Urothelium cell line (cell line): Measurements from ENCODE around the gene CEP112.
"Not testable (repeated sequence)": the region's sequence is repeated elsewhere in the genome, so short reads cannot be mapped to it uniquely, and the experiment has no call there.

ENCODE experiments used
- DNase-seq: peaks from one replicate; pipeline ENCODE4 v3.0.0; 2011; ENCODE audit warnings: low spot score, mixed read lengths
- FAIRE-seq: peaks from 2 replicates; lab custom pipeline; 2011; peaks lifted over from hg19 to GRCh38; lab: Jason Lieb, UNC

Gene CEP112

DNA sequence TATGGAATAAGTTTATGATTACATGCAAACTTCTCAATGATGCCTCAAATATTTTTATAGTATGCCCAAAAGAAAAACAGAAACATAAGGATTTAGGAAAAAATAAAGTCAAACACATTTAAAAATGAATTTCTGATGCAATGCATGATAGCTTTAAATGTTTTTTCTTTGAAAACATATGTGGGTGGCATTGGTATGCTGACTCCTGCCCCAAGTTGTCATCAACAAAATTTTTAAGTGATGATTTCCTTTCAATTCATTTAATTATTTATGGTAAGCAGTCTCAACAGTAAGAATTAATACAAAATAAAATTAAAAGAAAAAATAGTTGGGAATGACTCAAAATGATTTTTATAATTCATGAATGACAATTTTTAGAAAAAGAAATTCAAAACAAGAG, 104.9 kb downstream of the CEP112 start:
- no peak for FAIRE-seq
- DNase-seq = no peak

GRCh38 chr17:66085221-66085620, 106.7 kb downstream of the CEP112 start:
- FAIRE-seq (no peak), DNase-seq (no peak)

DNA sequence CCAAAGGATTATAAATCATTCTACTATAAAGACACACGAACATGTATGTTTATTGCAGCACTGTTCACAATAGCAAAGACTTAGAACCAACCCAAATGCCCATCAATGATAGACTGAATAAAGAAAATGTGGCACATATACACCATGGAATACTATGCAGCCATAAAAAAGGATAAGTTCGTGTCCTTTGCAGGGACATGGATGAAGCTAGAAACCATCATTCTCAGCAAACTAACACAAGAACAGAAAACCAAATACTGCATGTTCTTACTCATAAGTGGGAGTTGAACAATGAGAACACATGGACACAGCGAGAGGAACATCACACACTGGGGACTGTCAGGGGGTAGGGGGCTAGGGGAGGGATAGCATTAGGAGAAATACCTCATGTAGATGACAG, 111.3 kb downstream of the CEP112 start:
- not testable (repeated sequence) for DNase-seq, FAIRE-seq

DNA sequence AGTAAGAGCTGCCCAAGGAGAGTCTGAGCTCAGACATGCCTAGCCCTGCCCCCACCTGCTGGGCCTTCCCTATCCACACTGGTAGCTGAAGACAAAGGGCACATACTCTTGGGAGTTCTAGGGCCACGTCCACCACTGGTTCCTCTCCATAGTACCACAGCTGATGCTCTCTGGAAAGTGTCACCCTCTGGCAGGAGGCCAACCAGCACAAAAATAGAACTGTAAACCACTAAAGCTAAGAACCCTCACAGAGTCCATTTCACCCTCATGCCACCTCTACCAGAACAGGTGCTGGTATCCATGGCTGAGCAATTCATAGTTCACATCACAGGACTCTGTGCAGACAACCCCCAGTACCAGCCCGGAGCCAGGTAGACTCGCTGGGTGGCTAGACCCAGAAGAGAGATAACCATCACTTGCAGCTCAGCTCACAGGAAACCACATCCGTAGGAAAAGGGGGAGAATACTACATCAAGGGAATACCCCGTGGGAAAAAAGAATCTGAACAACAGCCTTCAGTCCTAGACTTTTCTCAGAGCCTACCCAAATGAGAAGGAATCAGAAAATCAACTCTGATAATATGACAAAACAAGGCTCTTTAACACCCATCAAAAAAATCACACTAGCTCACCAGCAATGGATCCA, 115.3 kb downstream of the CEP112 start:
- DNase-seq (no peak), FAIRE-seq (no peak)

DNA sequence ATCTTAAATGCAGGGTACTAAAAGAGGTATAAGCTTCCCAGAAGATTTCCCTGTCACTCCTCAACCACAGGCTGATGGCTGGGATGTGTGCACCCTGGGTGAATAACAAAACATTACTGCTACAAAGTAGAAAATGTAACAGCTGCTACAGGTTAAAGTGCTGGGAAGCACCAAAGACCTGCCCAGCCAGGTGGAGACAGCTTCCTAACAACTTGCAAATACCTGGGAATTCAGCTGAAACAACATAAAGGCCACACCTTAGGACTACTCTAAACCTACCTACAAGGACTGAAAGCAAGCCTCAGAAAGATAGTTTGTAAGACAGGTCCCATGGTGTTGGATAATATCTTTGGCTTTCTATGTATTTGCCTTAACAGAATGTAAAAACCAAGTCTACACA, 118.5 kb downstream of the CEP112 start:
- FAIRE-seq = no peak
- DNase-seq = no peak

DNA sequence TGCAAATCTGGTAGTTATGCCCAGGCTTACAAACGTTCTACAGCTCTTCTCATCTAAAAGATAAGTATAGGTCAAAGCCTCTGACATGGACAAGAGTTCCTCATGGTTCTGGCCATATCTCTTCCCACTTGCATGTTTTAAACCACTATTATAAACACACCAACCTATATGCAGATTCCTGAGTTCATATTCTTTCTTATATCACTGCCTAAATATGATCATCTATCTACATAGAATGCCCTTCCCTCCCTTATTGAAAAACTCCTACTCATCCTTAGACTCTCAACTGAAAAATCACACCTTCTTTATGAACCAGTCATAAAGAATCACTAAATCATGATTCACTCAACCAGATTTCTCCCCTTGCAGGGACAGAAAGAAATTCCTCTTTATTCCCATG, 128.2 kb downstream of the CEP112 start:
- no peak for FAIRE-seq
- no peak for DNase-seq

DNA sequence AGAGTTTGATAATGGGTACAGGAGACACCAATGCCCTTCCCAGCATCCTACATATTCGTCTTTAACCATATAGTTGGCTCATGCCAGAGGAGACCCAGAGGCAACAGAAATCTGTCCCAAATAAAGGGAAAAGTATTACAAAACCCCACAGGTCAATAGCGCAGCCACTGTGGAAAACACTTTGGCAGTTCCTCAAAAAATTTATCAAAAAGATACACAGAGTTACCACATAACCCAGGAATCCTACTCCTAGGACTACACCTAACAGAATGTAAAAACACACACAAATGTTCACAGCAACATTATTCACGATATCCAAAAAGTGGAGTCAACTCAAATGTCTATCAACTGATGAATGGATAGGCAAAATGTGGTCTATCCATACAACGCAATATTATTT, 135.8 kb downstream of the CEP112 start:
- DNase-seq = no peak
- no peak for FAIRE-seq

GRCh38 chr17:66054242-66054641, 137.7 kb downstream of the CEP112 start:
- DNase-seq = no peak
- no peak for FAIRE-seq

DNA sequence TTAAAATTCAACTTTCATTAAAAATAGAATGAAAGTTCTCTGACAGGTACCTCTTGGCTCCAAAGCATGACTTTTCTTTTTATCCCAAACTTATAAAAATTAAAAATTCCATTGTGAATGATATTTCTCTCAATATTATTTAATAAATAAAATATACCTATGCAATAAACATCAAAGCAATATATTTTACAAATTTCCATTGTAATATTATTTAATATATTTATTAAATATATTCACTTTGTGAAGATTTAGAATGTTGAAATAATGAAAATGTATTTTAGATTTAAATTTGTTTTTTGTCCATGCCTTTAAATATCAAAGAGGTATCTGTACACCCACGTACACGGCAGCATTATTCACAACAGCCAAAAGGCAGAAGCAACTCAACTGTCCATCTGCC, 147.8 kb downstream of the CEP112 start:
- DNase-seq (no peak), FAIRE-seq (no peak)

- FAIRE-seq (no peak), DNase-seq (no peak)
These were observed 148.5 kb downstream of the CEP112 start for GRCh38 chr17:66043419-66043818.

DNA sequence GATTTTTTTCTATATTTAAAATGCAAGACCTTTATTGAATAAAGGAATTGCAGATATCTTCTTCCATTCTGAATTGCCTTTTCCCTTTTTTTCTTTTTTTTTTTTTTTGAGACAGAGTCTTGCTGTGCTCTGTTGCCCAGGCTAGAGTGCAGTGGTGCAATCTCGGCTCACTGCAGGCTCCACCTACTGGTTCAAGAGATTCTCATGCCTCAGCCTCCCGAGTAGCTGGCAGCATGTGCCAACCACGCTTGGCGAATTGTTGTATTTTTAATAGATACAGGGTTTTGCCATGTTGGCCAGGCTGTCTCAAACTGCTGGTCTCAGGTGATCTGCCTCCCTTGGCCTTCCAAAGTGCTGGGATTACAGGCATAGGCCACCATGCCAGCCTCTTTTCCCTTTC, 151.5 kb downstream of the CEP112 start:
- FAIRE-seq (no peak), DNase-seq (no peak)

GRCh38 chr17:66038125-66038524, 153.8 kb downstream of the CEP112 start:
- FAIRE-seq (no peak), DNase-seq (no peak)

DNA sequence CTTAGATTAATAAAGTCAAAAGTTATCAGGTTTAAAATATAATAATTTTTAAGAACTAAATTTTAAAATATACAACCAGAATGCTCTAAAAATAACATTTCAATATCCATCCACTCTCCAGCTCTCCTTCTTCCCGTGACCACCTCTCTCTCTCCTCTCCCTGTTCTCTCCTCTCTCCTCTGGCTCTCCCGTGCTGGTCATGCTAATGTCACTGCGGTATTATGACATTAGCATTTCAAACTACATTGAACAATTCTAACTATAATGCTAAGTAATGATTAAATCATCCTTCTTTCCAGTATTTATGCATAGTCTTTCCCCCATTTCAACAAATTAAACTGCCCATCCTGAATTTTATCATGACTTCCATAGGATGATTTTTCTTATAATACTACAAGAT, 154.7 kb downstream of the CEP112 start:
- DNase-seq (no peak), FAIRE-seq (no peak)

DNA sequence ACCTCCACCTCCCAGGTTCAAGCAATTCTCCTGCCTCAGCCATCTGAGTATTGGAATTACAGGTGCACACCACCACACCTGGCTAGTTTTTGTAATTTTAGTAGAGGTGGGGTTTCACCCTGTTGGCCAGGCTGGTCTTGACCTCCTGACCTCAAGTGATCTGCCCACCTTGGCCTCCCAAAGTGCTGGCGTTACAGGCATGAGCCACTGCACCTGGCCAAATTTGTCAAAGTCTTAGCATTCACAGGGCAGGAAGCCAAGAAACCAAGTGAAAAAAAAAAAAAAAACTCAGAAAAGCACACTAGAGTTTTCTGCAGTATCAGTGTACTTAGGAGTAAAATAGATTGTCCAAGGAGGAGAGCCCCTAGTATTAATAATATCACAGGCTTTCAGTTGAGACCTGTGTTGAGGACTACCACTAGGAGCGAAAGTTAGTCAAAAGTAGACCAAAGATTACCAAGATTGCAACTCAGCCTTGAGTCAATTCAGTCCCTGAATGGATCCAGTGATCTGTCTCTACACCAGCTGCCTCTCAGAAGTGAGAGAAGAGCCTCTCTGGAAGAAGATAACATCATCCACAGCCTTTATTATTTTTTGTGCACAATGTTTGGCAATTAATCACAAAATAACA, 159.7 kb downstream of the CEP112 start:
- DNase-seq = no peak
- no peak for FAIRE-seq

GRCh38 chr17:66025551-66025950, 166.4 kb downstream of the CEP112 start:
- FAIRE-seq = no peak
- no peak for DNase-seq

GRCh38 chr17:66021757-66022156, 170.2 kb downstream of the CEP112 start:
- FAIRE-seq (peak; percentile 42), DNase-seq (no peak)

DNA sequence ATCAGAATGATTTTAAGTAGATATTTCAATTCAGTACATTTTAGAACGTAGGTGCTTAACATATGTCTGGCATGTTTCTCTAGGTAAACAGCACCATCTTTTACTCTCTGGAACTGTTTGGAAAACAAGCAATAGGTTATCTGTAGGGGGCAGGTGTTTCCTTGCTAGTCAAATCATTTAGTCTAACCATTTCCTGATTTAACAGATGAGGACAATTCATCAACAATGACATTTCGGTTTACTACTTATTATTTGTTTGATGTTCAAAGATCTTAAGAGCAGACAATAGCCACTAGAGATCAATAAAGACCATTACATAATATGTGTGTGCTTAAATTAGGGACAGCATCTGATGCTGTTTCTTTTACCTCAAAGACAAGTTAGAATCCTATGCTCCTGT, 173.1 kb downstream of the CEP112 start:
- DNase-seq = no peak

GRCh38 chr17:66016231-66016630, 175.7 kb downstream of the CEP112 start:
- FAIRE-seq (peak; percentile 50), DNase-seq (no peak)

More for the DNA sequence above, 173.1 kb downstream of the CEP112 start:
- peak; percentile 72 for FAIRE-seq

DNA sequence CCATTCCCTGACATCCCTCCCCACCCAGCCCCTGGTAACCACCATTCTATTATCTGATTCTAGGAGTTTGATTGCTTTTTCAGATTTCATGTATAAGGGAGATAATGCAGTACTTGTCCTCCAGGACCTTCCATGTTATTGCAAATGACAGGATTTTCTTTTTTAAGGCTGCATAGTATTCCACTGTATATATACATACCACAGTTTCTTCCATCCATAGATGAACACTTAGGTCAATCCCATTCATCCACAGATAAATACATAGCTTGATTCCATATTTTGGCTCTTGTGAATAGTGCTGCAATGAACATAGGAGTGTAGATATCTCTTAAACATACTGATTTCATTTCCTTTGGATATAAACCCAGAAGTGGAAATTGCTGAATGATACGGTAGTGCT, 183.3 kb downstream of the CEP112 start:
- FAIRE-seq (no peak), DNase-seq (no peak)

DNA sequence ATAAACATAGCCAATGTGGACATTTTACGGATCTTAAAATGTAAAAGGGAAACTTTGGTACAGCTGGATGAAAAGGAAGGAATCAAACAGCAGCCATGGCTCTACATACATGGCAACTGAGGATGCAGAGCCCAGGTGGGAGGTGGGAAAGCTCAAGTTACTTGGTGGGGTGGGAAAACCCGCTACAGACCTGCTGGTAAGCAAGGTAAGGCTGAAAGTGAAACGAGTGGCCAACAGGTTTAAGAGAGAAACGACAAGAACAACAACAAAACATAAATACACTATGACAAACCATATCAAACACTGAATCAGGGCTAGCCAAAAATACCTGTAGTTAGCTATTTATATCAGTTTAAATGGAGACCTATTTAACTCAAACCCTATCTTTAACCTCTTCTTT, 185.3 kb downstream of the CEP112 start:
- FAIRE-seq (no peak), DNase-seq (no peak)

DNA sequence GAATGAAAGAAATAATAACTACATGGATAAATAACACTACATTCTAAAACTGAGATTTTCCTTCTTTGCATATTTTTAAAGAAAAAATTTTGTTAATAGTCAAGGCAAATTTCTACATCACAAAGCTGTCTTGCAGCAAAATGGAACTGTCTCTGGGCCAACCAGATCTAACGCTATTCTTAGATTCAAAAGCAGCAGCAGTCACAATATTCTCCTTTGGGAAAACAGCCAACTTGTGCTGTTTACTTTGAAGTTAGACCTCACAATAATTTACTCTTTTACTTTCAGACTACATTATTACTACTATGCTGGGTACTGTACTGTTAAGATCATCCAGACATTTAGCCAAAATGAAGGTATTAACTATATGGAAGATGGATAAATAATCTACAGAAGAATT, 189.1 kb downstream of the CEP112 start:
- FAIRE-seq (peak; percentile 53), DNase-seq (no peak)

DNA sequence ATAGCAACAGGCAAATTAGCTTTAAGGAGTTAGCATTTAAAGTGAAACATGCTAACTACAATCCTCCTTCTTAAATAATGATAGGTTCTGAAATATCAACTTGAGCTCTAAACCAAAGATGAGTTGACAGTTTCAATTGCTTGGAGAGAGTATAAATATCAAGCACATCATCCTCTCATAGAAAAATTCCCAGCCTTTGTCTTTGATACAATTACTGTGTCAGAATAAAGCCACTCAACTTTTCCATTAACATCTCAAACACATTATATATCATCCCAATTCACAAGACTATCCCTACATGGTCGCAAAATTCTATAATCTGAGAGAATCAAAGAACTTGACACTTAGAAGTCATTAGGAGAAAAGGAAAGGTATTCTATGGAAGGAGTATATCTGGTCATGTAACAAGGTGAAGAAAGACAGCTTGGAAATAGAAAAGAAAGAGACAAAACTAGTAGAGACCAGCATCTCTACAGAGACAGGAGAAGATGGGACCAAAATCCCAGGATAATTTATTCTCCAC, 189.8 kb downstream of the CEP112 start:
- no peak for DNase-seq
- no peak for FAIRE-seq

DNA sequence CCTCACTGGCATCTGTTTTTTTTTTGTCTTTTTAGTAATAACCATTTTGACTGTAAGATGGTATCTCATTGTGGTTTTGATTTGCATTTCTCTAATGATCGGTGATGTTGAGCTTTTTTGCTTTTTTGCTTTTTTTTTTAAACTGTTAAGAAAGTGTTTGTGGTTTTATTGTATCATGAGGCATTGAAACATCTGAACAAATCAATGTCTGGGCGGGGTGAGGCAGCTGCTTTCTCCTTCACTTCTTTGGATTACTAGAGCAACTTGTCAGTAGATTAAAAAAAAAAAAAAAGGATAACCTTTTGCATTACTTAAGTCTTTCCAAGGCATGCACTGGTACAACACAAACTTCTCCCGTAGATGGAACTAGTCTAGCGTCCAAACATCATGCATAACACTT, 191.7 kb downstream of the CEP112 start:
- DNase-seq = no peak
- peak; percentile 72 for FAIRE-seq
